ENCODE data around the gene ANK3.

The ANK3 gene

GRCh38 chr10:60291344-60291930, 98.2 kb downstream of the ANK3 start:
- DNase-seq (ENCODE audit: low read depth), result no peak
- TF ChIP-seq CTCF (IDR thresholded peaks at IDR 0.05; ENCODE audit: low read depth, low read length, missing control alignments), result no peak
- H3K4me3 ChIP-seq (ENCODE audit: low read depth, low read length), result no peak overlapping the region
- in situ Hi-C loops (cut with HindIII; ENCODE audit: low sequenced_read_pairs), result loop anchor here (5.0 kb wide), 1 partner anchor 106 kb away; no protein-coding TSS in a partner anchor

- in situ Hi-C loops (cut with HindIII; ENCODE audit: low sequenced_read_pairs), result loop anchor here (5.0 kb wide), 1 partner anchor 107 kb away; no protein-coding TSS in a partner anchor
- no peak for DNase-seq (ENCODE audit: low read depth)
- TF ChIP-seq CTCF (IDR thresholded peaks at IDR 0.05; ENCODE audit: low read depth, low read length, missing control alignments), result no peak
- H3K4me3 ChIP-seq (ENCODE audit: low read depth, low read length), result no peak overlapping the region
These were observed 99.1 kb downstream of the ANK3 start for GRCh38 chr10:60290558-60290957.

GRCh38 chr10:60289800-60290199, 99.9 kb downstream of the ANK3 start:
- in situ Hi-C loops (cut with HindIII; ENCODE audit: low sequenced_read_pairs), result loop anchor here (5.0 kb wide), 1 partner anchor 108 kb away; no protein-coding TSS in a partner anchor
- no peak for DNase-seq (ENCODE audit: low read depth)
- H3K4me3 ChIP-seq (ENCODE audit: low read depth, low read length), result no peak overlapping the region
- TF ChIP-seq CTCF (IDR thresholded peaks at IDR 0.05; ENCODE audit: low read depth, low read length, missing control alignments), result no peak

GRCh38 chr10:60288256-60288655, 101.4 kb downstream of the ANK3 start:
- in situ Hi-C loops (cut with HindIII; ENCODE audit: low sequenced_read_pairs), result no loop called here
- no peak for TF ChIP-seq CTCF (IDR thresholded peaks at IDR 0.05; ENCODE audit: low read depth, low read length, missing control alignments)
- no peak for DNase-seq (ENCODE audit: low read depth)
- no peak overlapping the region for H3K4me3 ChIP-seq (ENCODE audit: low read depth, low read length)

- in situ Hi-C loops (cut with HindIII; ENCODE audit: low sequenced_read_pairs), result no loop called here
- no peak overlapping the region for H3K4me3 ChIP-seq (ENCODE audit: low read depth, low read length)
- no peak for DNase-seq (ENCODE audit: low read depth)
- TF ChIP-seq CTCF (IDR thresholded peaks at IDR 0.05; ENCODE audit: low read depth, low read length, missing control alignments), result no peak
These were observed 103.1 kb downstream of the ANK3 start for GRCh38 chr10:60286559-60286958.

- TF ChIP-seq CTCF (IDR thresholded peaks at IDR 0.05; ENCODE audit: low read depth, low read length, missing control alignments), result no peak
- DNase-seq (ENCODE audit: low read depth), result no peak
- in situ Hi-C loops (cut with HindIII; ENCODE audit: low sequenced_read_pairs), result no loop called here
- H3K4me3 ChIP-seq (ENCODE audit: low read depth, low read length), result no peak overlapping the region
These were observed 106.3 kb downstream of the ANK3 start for GRCh38 chr10:60283397-60283796.

Data from astrocyte of the cerebellum (primary cell).